Sigmoid colon (tissue), 7 donors: ENCODE measurements around the gene GABRB1. TPM values are rescaled to one million over a fixed set of nuclear protein-coding genes. Genes with fewer than 3 reads are reported as not detected.

ENCODE experiments used
- DNase-seq: peaks from one replicate; pipeline ENCODE4 v3.0.0-alpha.2; 2019
- H3K27ac ChIP-seq, 4 donors: fragments of 200-600 bp; sonication (generic); one replicate each; pipeline ENCODE4 v1.5.1; 2016 to 2019; ENCODE audit warnings: mild to moderate bottlenecking in 1 of 4
- H3K27me3 ChIP-seq, 3 donors: fragments of 200-600 bp; sonication (generic); one replicate each; pipeline ENCODE4 v1.5.1; 2019; ENCODE audit warnings: mild to moderate bottlenecking in 1 of 3
- H3K36me3 ChIP-seq, 4 donors: fragments of 200-600 bp; sonication (generic); one replicate each; pipeline ENCODE4 v1.5.1; 2016 to 2019
- H3K4me1 ChIP-seq, 4 donors: fragments of 200-600 bp; sonication (generic); one replicate each; pipeline ENCODE4 v1.5.1; 2017 to 2019
- H3K4me3 ChIP-seq, 4 donors: fragments of 200-600 bp; sonication (generic); one replicate each; pipeline ENCODE4 v1.5.1; 2017 to 2019; ENCODE audit warnings: mild to moderate bottlenecking in 2 of 4, moderate library complexity in 1 of 4
- H3K9me3 ChIP-seq, 4 donors: fragments of 200-600 bp in 3 of 4; sonication (generic) in 3 of 4; one replicate each; pipeline versions ENCODE4 v1.5.1 to v1.6.1; 2013 to 2019
- CTCF ChIP-seq, 4 experiments: fragments of 450-650 bp in 3 of 4; fragments of 200-600 bp in 1 of 4; IDR thresholded peaks; one replicate each; pipeline ENCODE4 v1.5.1; 2016 to 2019; ENCODE audit warnings: antibody characterized with exemption in 4 of 4, mild to moderate bottlenecking in 3 of 4, moderate library complexity in 2 of 4
- EP300 ChIP-seq, 4 donors: sonication (generic); formaldehyde crosslinking; IDR thresholded peaks; one replicate each; pipeline ENCODE4 v1.6.1; 2017; ENCODE audit warnings: antibody characterized with exemption in 4 of 4
- POLR2A ChIP-seq, 2 donors: fragments of 450-650 bp; IDR thresholded peaks; one replicate each; pipeline ENCODE4 v1.6.1; 2016; ENCODE audit warnings: antibody characterized with exemption in 2 of 2, mild to moderate bottlenecking in 2 of 2, moderate library complexity in 2 of 2
- POLR2AphosphoS5 ChIP-seq, 4 donors: sonication (generic); formaldehyde crosslinking; IDR thresholded peaks; one replicate each; pipeline ENCODE4 v1.6.1; 2017; ENCODE audit warnings: antibody characterized with exemption in 4 of 4
- WGBS, 2 donors: extraction: QIAGEN DNeasy Blood & Tissue Kit; methylation state at CpG; one replicate each; pipeline ENCODE4 v1.1.7; 2013; 5-methylcytosine and 5-hydroxymethylcytosine counted together
- intact Hi-C: fragments of 100-400 bp; cut with DNase I; formaldehyde crosslinking; loops from one replicate; pipeline ENCODE4 v1.15.1; 2023
- polyA plus RNA-seq, 3 donors: library from polyadenylated mRNA; stranded (reverse); fragments of 200-250 nt; gene quantifications; one replicate each; pipeline ENCODE4 v1.2.3, GENCODE V29; 2013
- total RNA-seq, 4 donors: library from RNA; depleted of rRNA; stranded (reverse); fragments of >200 nt; gene quantifications; one replicate each; pipeline ENCODE4 v1.1.0, GENCODE V29; 2016
- donor health status: healthy with polysubstance abuse.
- donor health status: Bipolar disorder and iron deficiency.
- donor health status: healthy.

GABRB1 gene
- total and polyA plus RNA-seq, 7 donors = 0.22 to 1.7 (median 0.49) TPM; not detected in 2

- 79 to 86% methylated on average over 2 of the region's 2 CpGs for WGBS, 2 donors
- intact Hi-C loops = loop anchor here (10.0 kb wide), 1 partner anchor 542 kb away; no protein-coding TSS in a partner anchor
Measured at GRCh38 chr4:47386561-47387235, 355.3 kb downstream of the GABRB1 start.

GRCh38 chr4:47390428-47391125 lies 359.2 kb downstream of the GABRB1 start:
- Histone ChIP-seq H3K9me3 (no peaks in the 10 kb centered on the region), H3K27ac (no peak overlapping the region), H3K27me3 (no peaks in the 10 kb centered on the region), H3K4me1 (no peaks in the 10 kb centered on the region), H3K36me3 (no peaks in the 10 kb centered on the region), H3K4me3 (no peak overlapping the region)
- no peak for DNase-seq
- TF ChIP-seq EP300 (IDR thresholded peaks at IDR 0.05) = no peak
- TF ChIP-seq POLR2A (IDR thresholded peaks at IDR 0.05) = no peak
- TF ChIP-seq POLR2AphosphoS5 (IDR thresholded peaks at IDR 0.05) = no peak
- TF ChIP-seq CTCF (IDR thresholded peaks at IDR 0.05) = no peak
- intact Hi-C loops = no loop called here
- WGBS, 2 donors = 82 to 85% methylated on average over 5 of the region's 5 CpGs

More at GRCh38 chr4:47386561-47387235, 355.3 kb downstream of the GABRB1 start:
- H3K36me3 ChIP-seq = no peaks in the 10 kb centered on the region
- H3K27me3 ChIP-seq = no peaks in the 10 kb centered on the region
- no peak for TF ChIP-seq POLR2A (IDR thresholded peaks at IDR 0.05)
- TF ChIP-seq EP300 (IDR thresholded peaks at IDR 0.05) = no peak
- TF ChIP-seq CTCF (IDR thresholded peaks at IDR 0.05) = no peak
- TF ChIP-seq POLR2AphosphoS5 (IDR thresholded peaks at IDR 0.05) = no peak
- no peak for DNase-seq
- no peak overlapping the region for H3K4me3 ChIP-seq
- no peaks in the 10 kb centered on the region for H3K9me3 ChIP-seq
- H3K4me1 ChIP-seq = no peaks in the 10 kb centered on the region
- no peak overlapping the region for H3K27ac ChIP-seq

GRCh38 chr4:47391256-47391655 lies 359.9 kb downstream of the GABRB1 start:
- TF ChIP-seq CTCF (IDR thresholded peaks at IDR 0.05) = no peak
- TF ChIP-seq POLR2AphosphoS5 (IDR thresholded peaks at IDR 0.05) = no peak
- TF ChIP-seq EP300 (IDR thresholded peaks at IDR 0.05) = no peak
- no peak for TF ChIP-seq POLR2A (IDR thresholded peaks at IDR 0.05)
- no peak overlapping the region for H3K4me3 ChIP-seq
- H3K27ac ChIP-seq = no peak overlapping the region
- 89 to 95% methylated on average over 3 of the region's 3 CpGs for WGBS, 2 donors
- H3K4me1 ChIP-seq = no peaks in the 10 kb centered on the region
- no peak for DNase-seq
- intact Hi-C loops = no loop called here
- no peaks in the 10 kb centered on the region for H3K36me3 ChIP-seq
- H3K27me3 ChIP-seq = no peaks in the 10 kb centered on the region
- H3K9me3 ChIP-seq = no peaks in the 10 kb centered on the region

GRCh38 chr4:47406408-47406807 lies 375.0 kb downstream of the GABRB1 start:
- H3K27ac ChIP-seq = no peak overlapping the region
- H3K4me3 ChIP-seq = no peak overlapping the region
- H3K4me1 ChIP-seq = no peaks in the 10 kb centered on the region
- no peaks in the 10 kb centered on the region for H3K36me3 ChIP-seq
- no peak for TF ChIP-seq POLR2AphosphoS5 (IDR thresholded peaks at IDR 0.05)
- TF ChIP-seq CTCF (IDR thresholded peaks at IDR 0.05) = no peak
- TF ChIP-seq EP300 (IDR thresholded peaks at IDR 0.05) = no peak
- no peak for TF ChIP-seq POLR2A (IDR thresholded peaks at IDR 0.05)
- no peaks in the 10 kb centered on the region for H3K27me3 ChIP-seq
- intact Hi-C loops = no loop called here
- no peaks in the 10 kb centered on the region for H3K9me3 ChIP-seq
- WGBS, 2 donors = 68 to 75% methylated on average over 2 of the region's 2 CpGs
- no peak for DNase-seq
